Measurements from ENCODE around the gene MID2. TPM values are rescaled to one million over a fixed set of nuclear protein-coding genes. Genes with fewer than 3 reads are reported as not detected.

MID2 gene
- total RNA-seq, 1 experiment from 2014 or later: 5.1 TPM

DNA sequence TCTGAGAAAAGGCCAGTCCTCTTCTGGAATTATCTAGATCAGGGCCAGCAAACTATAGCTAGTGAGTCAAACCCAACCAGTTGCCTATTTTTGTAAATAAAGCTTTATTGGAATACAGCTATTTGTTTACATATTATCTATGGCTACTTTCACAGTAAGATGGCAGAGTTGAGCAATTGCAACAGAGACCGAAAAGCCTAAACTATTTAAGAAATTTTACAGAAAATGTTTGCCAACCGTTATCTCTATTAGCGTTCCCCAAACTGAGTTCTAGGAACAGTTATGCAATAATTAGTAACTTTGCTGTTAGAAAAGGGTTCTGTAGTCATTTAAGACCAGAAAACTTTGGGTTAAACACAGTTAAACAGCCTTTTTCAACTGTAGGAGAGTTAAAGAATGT, 146.0 kb downstream of the MID2 start:
- DNase-seq (ENCODE audit: low read depth, low spot score) (no peak), ATAC-seq (no peak)
- no peaks in the 10 kb centered on the region for H3K36me3 ChIP-seq (ENCODE audit: control insufficient read depth in 1 of 2, insufficient read depth in 2 of 2, low read length in 2 of 2)
- no peak overlapping the region for H3K4me2 ChIP-seq (ENCODE audit: low read length)
- ChIA-PET POLR2A (no interaction called here), RAD21 (ENCODE audit: low non-redundant PET in 1 of 2, low total read pairs in 2 of 2, uncharacterized antibody in 2 of 2, unreplicated experiment in 2 of 2) (no interaction called here), CTCF (no interaction called here)
- H4K20me1 ChIP-seq (ENCODE audit: insufficient read depth): no peaks in the 10 kb centered on the region
- H3K9ac ChIP-seq (ENCODE audit: low read length): no peak overlapping the region
- no peaks in the 10 kb centered on the region for H3K79me2 ChIP-seq (ENCODE audit: insufficient read depth, low read length)
- no peaks in the 10 kb centered on the region for H3K9me2 ChIP-seq (ENCODE audit: insufficient read depth)
- H3K27me3 ChIP-seq (ENCODE audit: insufficient read depth, low read length): no peaks in the 10 kb centered on the region
- intact Hi-C loops (cut with micrococcal nuclease): loop anchor here (10.0 kb wide), 1 partner anchor 317 kb away; no protein-coding TSS in a partner anchor
- H3K4me3 ChIP-seq (replicated peaks in 1 of 2; ENCODE audit: low read depth in 1 of 2, low read length in 2 of 2): no peak overlapping the region
- BruUV-seq (replicated peaks): no TSS peak
- H2AFZ ChIP-seq (ENCODE audit: low read depth, low read length, poor library complexity, severe bottlenecking): no peak overlapping the region
- no peaks in the 10 kb centered on the region for H3K9me3 ChIP-seq (ENCODE audit: control insufficient read depth in 1 of 2, insufficient read depth in 1 of 2, low read depth in 1 of 2, low read length in 2 of 2)
- no peaks in the 10 kb centered on the region for H3K4me1 ChIP-seq (ENCODE audit: control insufficient read depth in 1 of 2, insufficient read depth in 2 of 2, low read length in 2 of 2)
- no peak for TF ChIP-seq SIN3A (IDR thresholded peaks at IDR 0.05; ENCODE audit: low read depth)
- TF ChIP-seq, protein P1, sequence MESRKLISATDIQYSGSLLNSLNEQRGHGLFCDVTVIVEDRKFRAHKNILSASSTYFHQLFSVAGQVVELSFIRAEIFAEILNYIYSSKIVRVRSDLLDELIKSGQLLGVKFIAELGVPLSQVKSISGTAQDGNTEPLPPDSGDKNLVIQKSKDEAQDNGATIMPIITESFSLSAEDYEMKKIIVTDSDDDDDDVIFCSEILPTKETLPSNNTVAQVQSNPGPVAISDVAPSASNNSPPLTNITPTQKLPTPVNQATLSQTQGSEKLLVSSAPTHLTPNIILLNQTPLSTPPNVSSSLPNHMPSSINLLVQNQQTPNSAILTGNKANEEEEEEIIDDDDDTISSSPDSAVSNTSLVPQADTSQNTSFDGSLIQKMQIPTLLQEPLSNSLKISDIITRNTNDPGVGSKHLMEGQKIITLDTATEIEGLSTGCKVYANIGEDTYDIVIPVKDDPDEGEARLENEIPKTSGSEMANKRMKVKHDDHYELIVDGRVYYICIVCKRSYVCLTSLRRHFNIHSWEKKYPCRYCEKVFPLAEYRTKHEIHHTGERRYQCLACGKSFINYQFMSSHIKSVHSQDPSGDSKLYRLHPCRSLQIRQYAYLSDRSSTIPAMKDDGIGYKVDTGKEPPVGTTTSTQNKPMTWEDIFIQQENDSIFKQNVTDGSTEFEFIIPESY (IDR thresholded peaks at IDR 0.05; ENCODE audit: extremely low read depth, insufficient replicate concordance, low read length): no peak
- no peak overlapping the region for H3K27ac ChIP-seq (ENCODE audit: low read depth, low read length)

Other genes with a start within 250 kb of the MID2 start
- 62.6 TPM for gene PRPS1, start 197.4 kb upstream of the MID2 start, total RNA-seq (2021; ENCODE audit: unreplicated experiment)
- gene TSC22D3, start 50.1 kb upstream of the MID2 start, total RNA-seq (2021; ENCODE audit: unreplicated experiment): 24.6 TPM
- gene NCBP2L, start 48.1 kb upstream of the MID2 start, total RNA-seq (2021; ENCODE audit: unreplicated experiment): not detected
- gene TEX13B, start 156.5 kb downstream of the MID2 start, total RNA-seq (2021; ENCODE audit: unreplicated experiment): not detected
- gene VSIG1, start 219.2 kb downstream of the MID2 start, total RNA-seq (2021; ENCODE audit: unreplicated experiment): 0.07 TPM

Measured in HCT116 (cell line).